Upper lobe of left lung (tissue), 4 donors: Measurements from ENCODE around the gene RNU1-2.
"Not testable (repeated sequence)": the region's sequence is repeated elsewhere in the genome, so short reads cannot be mapped to it uniquely, and the experiment has no call there.

Source experiments
- POLR2A ChIP-seq, 4 donors: fragments of 450-650 bp; IDR thresholded peaks; one replicate each; pipeline ENCODE4 v1.5.1; 2016 to 2017; ENCODE audit warnings: antibody characterized with exemption in 4 of 4, mild to moderate bottlenecking in 2 of 4
- TF ChIP-seq, protein P1 (sequence below), 6 experiments: fragments of 450-650 bp in 4 of 6; fragments of 200-600 bp in 2 of 6; sonication (generic) in 2 of 6; IDR thresholded peaks; one replicate each; pipeline ENCODE4 v1.5.1; 2016 to 2019; ENCODE audit warnings: antibody characterized with exemption in 6 of 6

GRCh38 chr1:16856201-16856600 lies 39.6 kb upstream of the RNU1-2 start:
- TF ChIP-seq, protein P1, sequence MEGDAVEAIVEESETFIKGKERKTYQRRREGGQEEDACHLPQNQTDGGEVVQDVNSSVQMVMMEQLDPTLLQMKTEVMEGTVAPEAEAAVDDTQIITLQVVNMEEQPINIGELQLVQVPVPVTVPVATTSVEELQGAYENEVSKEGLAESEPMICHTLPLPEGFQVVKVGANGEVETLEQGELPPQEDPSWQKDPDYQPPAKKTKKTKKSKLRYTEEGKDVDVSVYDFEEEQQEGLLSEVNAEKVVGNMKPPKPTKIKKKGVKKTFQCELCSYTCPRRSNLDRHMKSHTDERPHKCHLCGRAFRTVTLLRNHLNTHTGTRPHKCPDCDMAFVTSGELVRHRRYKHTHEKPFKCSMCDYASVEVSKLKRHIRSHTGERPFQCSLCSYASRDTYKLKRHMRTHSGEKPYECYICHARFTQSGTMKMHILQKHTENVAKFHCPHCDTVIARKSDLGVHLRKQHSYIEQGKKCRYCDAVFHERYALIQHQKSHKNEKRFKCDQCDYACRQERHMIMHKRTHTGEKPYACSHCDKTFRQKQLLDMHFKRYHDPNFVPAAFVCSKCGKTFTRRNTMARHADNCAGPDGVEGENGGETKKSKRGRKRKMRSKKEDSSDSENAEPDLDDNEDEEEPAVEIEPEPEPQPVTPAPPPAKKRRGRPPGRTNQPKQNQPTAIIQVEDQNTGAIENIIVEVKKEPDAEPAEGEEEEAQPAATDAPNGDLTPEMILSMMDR (IDR thresholded peaks at IDR 0.05) = not testable (repeated sequence)
- not testable (repeated sequence) for TF ChIP-seq POLR2A (IDR thresholded peaks at IDR 0.05)
